ENCODE measurements around the gene ZNF808. TPM values are rescaled to one million over a fixed set of nuclear protein-coding genes. Genes with fewer than 3 reads are reported as not detected.
"Not testable (repeated sequence)": the region's sequence is repeated elsewhere in the genome, so short reads cannot be mapped to it uniquely, and the experiment has no call there.

The ZNF808 gene
- total RNA-seq, 1 donor from 2014 or later, result 9.0 TPM

DNA sequence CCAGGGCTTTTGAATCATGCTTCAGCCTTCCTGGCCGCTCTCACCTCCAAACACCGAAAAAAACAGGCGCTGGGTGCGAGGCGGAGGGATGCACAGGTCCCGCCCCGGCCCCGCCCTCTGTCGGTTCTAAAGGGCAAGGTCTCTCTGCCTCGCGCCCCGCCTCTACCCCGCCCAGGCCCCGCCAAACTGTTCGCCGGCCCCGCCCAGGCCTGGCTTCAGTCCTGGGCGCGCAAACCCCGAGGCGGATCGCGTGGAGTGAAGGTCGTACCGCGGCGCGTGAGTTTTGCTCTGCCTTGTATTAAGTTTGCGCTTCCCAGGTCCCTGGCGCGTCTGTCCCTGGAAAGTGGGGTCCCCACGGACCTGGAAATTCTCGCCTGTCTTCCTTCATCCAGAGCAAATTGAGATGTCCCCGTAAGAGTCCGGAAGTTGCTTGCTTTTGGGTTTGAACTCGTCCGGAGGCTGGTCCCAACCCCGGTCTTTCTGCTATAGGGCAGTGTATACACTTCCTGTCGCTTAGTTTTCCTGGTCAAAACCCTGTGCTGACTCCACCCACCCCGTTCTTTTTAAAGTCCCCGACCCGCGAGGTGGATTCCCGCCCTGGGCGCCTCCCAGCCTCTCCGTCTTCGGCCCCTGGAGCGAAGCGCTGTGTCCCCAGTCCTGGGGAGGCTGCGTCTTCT lies 8.4 kb downstream of the ZNF808 start:
- intact Hi-C loops (cut with DNase I), result loop anchor here (1.0 to 2.0 kb wide), 5 partner anchors 9 to 155 kb away; partner anchors contain the start of genes ZNF528, ZNF701 and ZNF808
- DNase-seq (ENCODE audit: low spot score in 2 of 2), result peak; percentile 70 to 93
- Histone ChIP-seq H3K4me3 (peak overlapping the region; percentile 58 to 66), H3K4me1 (peaks cover 0 to 8% of the 10 kb centered on the region in 2 donors), H3K27ac (peak overlapping the region; percentile 61 to 77), H3K36me3 (peaks cover 0 to 2% of the 10 kb centered on the region in 2 donors), H3K27me3 (no peaks in the 10 kb centered on the region), H3K9me3 (no peaks in the 10 kb centered on the region)
- TF ChIP-seq, protein P1, sequence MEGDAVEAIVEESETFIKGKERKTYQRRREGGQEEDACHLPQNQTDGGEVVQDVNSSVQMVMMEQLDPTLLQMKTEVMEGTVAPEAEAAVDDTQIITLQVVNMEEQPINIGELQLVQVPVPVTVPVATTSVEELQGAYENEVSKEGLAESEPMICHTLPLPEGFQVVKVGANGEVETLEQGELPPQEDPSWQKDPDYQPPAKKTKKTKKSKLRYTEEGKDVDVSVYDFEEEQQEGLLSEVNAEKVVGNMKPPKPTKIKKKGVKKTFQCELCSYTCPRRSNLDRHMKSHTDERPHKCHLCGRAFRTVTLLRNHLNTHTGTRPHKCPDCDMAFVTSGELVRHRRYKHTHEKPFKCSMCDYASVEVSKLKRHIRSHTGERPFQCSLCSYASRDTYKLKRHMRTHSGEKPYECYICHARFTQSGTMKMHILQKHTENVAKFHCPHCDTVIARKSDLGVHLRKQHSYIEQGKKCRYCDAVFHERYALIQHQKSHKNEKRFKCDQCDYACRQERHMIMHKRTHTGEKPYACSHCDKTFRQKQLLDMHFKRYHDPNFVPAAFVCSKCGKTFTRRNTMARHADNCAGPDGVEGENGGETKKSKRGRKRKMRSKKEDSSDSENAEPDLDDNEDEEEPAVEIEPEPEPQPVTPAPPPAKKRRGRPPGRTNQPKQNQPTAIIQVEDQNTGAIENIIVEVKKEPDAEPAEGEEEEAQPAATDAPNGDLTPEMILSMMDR (IDR thresholded peaks at IDR 0.05), result peak in 2 of 3 experiments; percentile 23 to 33

- Histone ChIP-seq H3K36me3 (peaks cover 0 to 2% of the 10 kb centered on the region in 2 donors), H3K4me1 (peaks cover 0 to 8% of the 10 kb centered on the region in 2 donors), H3K9me3 (no peaks in the 10 kb centered on the region), H3K27ac (peak overlapping the region; percentile 61 to 77), H3K27me3 (no peaks in the 10 kb centered on the region), H3K4me3 (peak overlapping the region; percentile 58 to 66)
- intact Hi-C loops (cut with DNase I), result loop anchor here (2.0 kb wide), 1 partner anchor 34 kb away; the partner anchor contains the start of gene ZNF701
- DNase-seq (ENCODE audit: low spot score in 2 of 2), result no peak
- TF ChIP-seq, protein P1 (IDR thresholded peaks at IDR 0.05), result no peak
Measured at GRCh38 chr19:52536448-52536800, 9.0 kb downstream of the ZNF808 start.

DNA sequence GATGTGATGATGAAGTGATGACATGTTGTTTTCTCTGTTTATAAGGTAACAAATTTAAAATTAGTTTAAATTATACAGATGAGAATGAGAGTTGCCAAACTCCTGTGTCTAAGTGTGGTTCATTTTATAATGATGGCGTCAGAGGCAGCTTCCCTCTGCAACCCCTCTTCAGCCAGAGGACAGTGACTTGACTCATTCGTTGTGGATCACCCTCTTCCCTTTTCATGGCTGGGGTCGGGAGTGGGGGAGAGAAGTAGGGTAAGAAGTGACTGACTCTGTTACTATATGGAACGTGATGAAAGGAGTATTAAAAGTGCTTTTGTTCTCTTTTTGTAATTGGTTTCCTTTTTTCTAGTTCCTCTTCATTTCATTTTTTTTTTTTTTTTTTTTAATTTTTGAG lies 11.3 kb downstream of the ZNF808 start:
- DNase-seq (ENCODE audit: low spot score in 2 of 2); H3K27ac ChIP-seq; H3K4me1 ChIP-seq; H3K4me3 ChIP-seq; H3K9me3 ChIP-seq; intact Hi-C loops (cut with DNase I); H3K27me3 ChIP-seq: not testable (repeated sequence)
- H3K36me3 ChIP-seq, result peaks cover 6 to 11% of the 10 kb centered on the region in 2 donors

- H3K4me1 ChIP-seq; H3K9me3 ChIP-seq; H3K4me3 ChIP-seq; intact Hi-C loops (cut with DNase I); DNase-seq (ENCODE audit: low spot score in 2 of 2); H3K27me3 ChIP-seq; H3K27ac ChIP-seq: not testable (repeated sequence)
- H3K36me3 ChIP-seq, result peaks cover 18 to 33% of the 10 kb centered on the region in 2 donors
Measured at GRCh38 chr19:52541176-52541575, 13.7 kb downstream of the ZNF808 start.

GRCh38 chr19:52541608-52542007 lies 14.1 kb downstream of the ZNF808 start:
- H3K4me3 ChIP-seq, result no peak overlapping the region
- TF ChIP-seq, protein P1 (IDR thresholded peaks at IDR 0.05), result no peak
- intact Hi-C loops (cut with DNase I), result no loop called here
- no peak overlapping the region for H3K27ac ChIP-seq
- peaks cover 0 to 4% of the 10 kb centered on the region in 2 donors for H3K9me3 ChIP-seq
- H3K27me3 ChIP-seq, result no peaks in the 10 kb centered on the region
- DNase-seq (ENCODE audit: low spot score in 2 of 2), result no peak
- H3K4me1 ChIP-seq, result peaks cover 0 to 3% of the 10 kb centered on the region in 2 donors
- peaks cover 22 to 37% of the 10 kb centered on the region in 2 donors for H3K36me3 ChIP-seq

DNA sequence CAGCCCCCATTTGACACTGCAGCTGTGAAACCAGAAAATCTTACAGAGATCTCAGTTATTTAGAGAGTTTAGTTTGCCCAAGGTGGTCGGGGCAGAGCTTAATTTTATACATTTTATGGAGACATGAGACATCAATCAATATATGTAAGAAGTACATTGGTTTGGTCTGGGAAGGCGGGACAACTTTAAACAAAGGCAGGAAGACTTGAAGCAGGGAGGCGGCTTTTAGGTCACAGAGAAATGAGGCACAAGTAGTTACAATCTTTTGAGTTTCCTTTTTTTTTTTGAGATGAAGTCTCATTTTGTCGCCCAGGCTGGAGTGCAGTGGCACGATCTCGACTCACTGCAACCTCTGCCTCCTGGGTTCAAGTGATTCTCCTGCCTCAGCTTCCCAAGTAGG lies 15.1 kb downstream of the ZNF808 start:
- H3K4me3 ChIP-seq; DNase-seq (ENCODE audit: low spot score in 2 of 2); intact Hi-C loops (cut with DNase I); H3K27ac ChIP-seq; H3K4me1 ChIP-seq; H3K27me3 ChIP-seq: not testable (repeated sequence)
- Histone ChIP-seq H3K9me3 (peaks cover 0 to 11% of the 10 kb centered on the region in 2 donors), H3K36me3 (peaks cover 29 to 46% of the 10 kb centered on the region in 2 donors)

DNA sequence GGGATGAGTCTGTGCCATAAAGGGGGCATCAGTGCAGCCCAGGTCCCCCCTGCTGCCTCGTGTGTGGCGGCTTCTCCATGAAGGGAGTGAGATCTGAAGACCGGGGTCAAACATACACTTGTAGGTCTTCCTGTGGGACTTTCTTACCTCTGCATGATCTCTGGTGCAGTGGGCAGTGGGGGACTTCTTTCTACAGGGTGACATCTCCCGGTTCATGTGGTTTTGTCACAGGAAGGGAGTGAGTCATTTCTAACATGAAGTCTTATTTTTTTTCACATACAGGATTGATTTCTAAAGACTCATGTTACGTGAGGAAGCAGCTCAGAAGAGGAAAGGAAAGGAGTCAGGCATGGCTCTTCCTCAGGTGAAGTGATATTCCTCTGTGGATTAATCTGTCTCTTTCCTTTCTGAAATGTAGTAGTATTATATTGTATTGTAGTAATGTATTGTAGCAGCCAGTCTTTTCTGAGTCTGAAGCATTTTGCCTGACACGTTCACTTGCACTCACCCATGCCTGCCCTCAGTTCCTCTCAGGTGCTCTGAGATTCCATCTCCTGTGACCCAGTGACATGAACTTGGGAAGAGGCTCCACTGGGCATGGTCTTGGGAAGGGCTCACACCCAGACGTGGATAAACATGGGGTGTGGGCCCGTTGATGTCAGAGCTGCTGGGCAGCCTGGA lies 15.7 kb downstream of the ZNF808 start:
- TF ChIP-seq, protein P1 (IDR thresholded peaks at IDR 0.05), result no peak
- no peaks in the 10 kb centered on the region for H3K4me1 ChIP-seq
- no peak for DNase-seq (ENCODE audit: low spot score in 2 of 2)
- no peak overlapping the region for H3K27ac ChIP-seq
- H3K4me3 ChIP-seq, result no peak overlapping the region
- intact Hi-C loops (cut with DNase I), result no loop called here
- no peaks in the 10 kb centered on the region for H3K27me3 ChIP-seq
- peaks cover 0 to 14% of the 10 kb centered on the region in 2 donors for H3K9me3 ChIP-seq
- peaks cover 33 to 52% of the 10 kb centered on the region in 2 donors for H3K36me3 ChIP-seq
